Neural progenitor cell (in vitro differentiated cells): ENCODE measurements around the gene TLCD5. TPM values are rescaled to one million over a fixed set of nuclear protein-coding genes. Genes with fewer than 3 reads are reported as not detected.
A peak's percentile ranks its signal among the peaks of the same experiment; 100 is the strongest.

ENCODE experiments used
- DNase-seq: peaks from one replicate; pipeline ENCODE4 v3.0.0-alpha.2; 2016; ENCODE audit warnings: low spot score
- H2AFZ ChIP-seq: fragments of 200-600 bp; sonication (generic); replicated peaks from 2 replicates; pipeline ENCODE4 v1.6.1; 2016; ENCODE audit warnings: antibody characterized with exemption
- H3F3A ChIP-seq: fragments of 200-600 bp; sonication (generic); 2 replicates; pipeline ENCODE4 v1.6.1; 2016; ENCODE audit warnings: antibody characterized with exemption, low read depth
- H3K27ac ChIP-seq: fragments of 200-600 bp; sonication (generic); 2 replicates; pipeline ENCODE4 v1.5.1; 2016; ENCODE audit warnings: mild to moderate bottlenecking
- H3K27me3 ChIP-seq: fragments of 200-600 bp; sonication (generic); 2 replicates; pipeline ENCODE4 v1.6.1; 2016; ENCODE audit warnings: mild to moderate bottlenecking, moderate library complexity
- H3K36me3 ChIP-seq: fragments of 200-600 bp; sonication (generic); 2 replicates; pipeline ENCODE4 v1.5.1; 2016
- H3K4me1 ChIP-seq: fragments of 200-600 bp; sonication (generic); 2 replicates; pipeline ENCODE4 v1.6.1; 2016; ENCODE audit warnings: mixed run types
- H3K4me2 ChIP-seq: fragments of 200-600 bp; sonication (generic); 2 replicates; pipeline ENCODE4 v1.6.1; 2016
- H3K4me3 ChIP-seq: fragments of 200-600 bp; sonication (generic); 2 replicates; pipeline ENCODE4 v1.5.1; 2016
- H3K79me2 ChIP-seq: fragments of 200-600 bp; sonication (generic); 2 replicates; pipeline ENCODE4 v1.6.1; 2016; ENCODE audit warnings: low read depth
- H3K9ac ChIP-seq: fragments of 200-600 bp; sonication (generic); 2 replicates; pipeline ENCODE4 v1.6.1; 2016
- H3K9me3 ChIP-seq: fragments of 200-600 bp; sonication (generic); 2 replicates; pipeline ENCODE4 v1.5.1; 2016; ENCODE audit warnings: low read depth
- H4K20me1 ChIP-seq: fragments of 200-600 bp; sonication (generic); 2 replicates; pipeline ENCODE4 v1.6.1; 2016; ENCODE audit warnings: low read depth
- H3K27ac Mint-ChIP-seq: 3 replicates; pipeline ENCODE4 v1.8.0; 2021; ENCODE audit warnings: mixed read lengths
- H3K27me3 Mint-ChIP-seq: 2 replicates; pipeline ENCODE4 v1.8.0; 2022; ENCODE audit warnings: low read depth, mild to moderate bottlenecking, inconsistent platforms, moderate library complexity, mixed read lengths; ENCODE audit not compliant: insufficient read depth
- H3K36me3 Mint-ChIP-seq: 3 replicates; pipeline ENCODE4 v1.8.0; 2021; ENCODE audit warnings: mixed read lengths
- H3K4me1 Mint-ChIP-seq: 3 replicates; pipeline ENCODE4 v1.8.0; 2021; ENCODE audit warnings: mixed read lengths
- H3K4me3 Mint-ChIP-seq: 3 replicates; pipeline ENCODE4 v1.8.0; 2021; ENCODE audit warnings: mild to moderate bottlenecking, moderate library complexity, mixed read lengths
- H3K9me3 Mint-ChIP-seq: 3 replicates; pipeline ENCODE4 v1.8.0; 2020; ENCODE audit warnings: mixed read lengths
- EZH2 ChIP-seq: fragments of 200-600 bp; sonication (generic); IDR thresholded peaks from 2 replicates; pipeline ENCODE4 v1.6.1; 2017; ENCODE audit warnings: antibody characterized with exemption, mild to moderate bottlenecking, moderate library complexity
- EZH2phosphoT487 ChIP-seq: fragments of 200-600 bp; sonication (generic); IDR thresholded peaks from 2 replicates; pipeline ENCODE4 v1.6.1; 2017; ENCODE audit warnings: antibody characterized with exemption
- total RNA-seq: library from RNA; depleted of rRNA; stranded (reverse); fragments of >200 nt; gene quantifications from 2 replicates; pipeline ENCODE4 v1.2.3, GENCODE V29; 2015; ENCODE audit warnings: low replicate concordance
- TF ChIP-seq, protein P1 (sequence below): fragments of 200-600 bp; sonication (generic); IDR thresholded peaks from 2 replicates; pipeline ENCODE4 v1.5.1; 2017; ENCODE audit warnings: antibody characterized with exemption, mild to moderate bottlenecking

TLCD5 gene
- total RNA-seq, 1 donor from 2014 or later: 32.2 TPM

DNA sequence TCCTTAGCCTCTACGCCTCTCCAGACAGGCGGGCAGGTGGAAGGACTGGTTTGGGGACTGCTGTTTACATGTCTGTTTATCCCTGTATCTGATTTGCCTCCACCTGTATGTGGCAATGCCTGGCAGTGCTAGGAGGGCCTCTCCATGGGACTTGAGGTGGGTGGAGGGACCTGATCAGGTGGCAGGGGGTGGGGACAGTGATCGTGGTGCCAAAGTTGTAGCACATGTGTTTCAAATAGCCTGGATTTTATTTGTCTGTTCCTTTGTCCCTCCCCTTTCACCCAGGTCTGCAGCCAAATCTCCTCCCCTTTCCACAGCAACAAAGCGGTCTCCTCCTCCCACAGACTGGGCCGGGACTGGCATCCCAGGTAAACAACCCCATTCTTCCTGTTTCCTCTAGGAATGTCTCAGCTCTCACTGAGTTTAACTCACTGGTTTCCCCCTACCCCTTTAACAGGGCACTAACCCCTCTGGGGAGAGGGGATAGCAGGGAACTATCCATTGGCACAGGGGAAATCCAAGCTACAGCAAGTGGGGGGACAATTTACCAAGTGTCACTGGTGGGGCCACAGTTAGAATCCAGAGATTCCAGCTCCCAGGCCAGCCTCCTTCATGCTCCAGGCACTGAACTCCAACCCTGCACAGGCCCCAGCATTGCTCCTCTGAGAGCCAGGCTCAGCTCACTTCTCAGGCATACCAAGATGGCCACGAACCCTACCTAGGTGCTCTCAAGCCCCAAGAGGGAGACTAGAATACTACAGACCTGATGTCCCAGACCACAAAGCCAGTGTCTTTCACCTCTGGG lies 22.9 kb upstream of the TLCD5 start:
- Mint-ChIP-seq H3K9me3 (no peaks in the 10 kb centered on the region), H3K4me1 (peaks cover 12% of the 10 kb centered on the region), H3K36me3 (no peaks in the 10 kb centered on the region), H3K27me3 (peaks cover 10% of the 10 kb centered on the region), H3K4me3 (no peak overlapping the region), H3K27ac (peak overlapping the region; percentile 42)
- Histone ChIP-seq H3K4me3 (no peak overlapping the region), H3K4me1 (peaks cover 5% of the 10 kb centered on the region), H3K27me3 (no peaks in the 10 kb centered on the region), H3K27ac (no peak overlapping the region), H3K79me2 (no peaks in the 10 kb centered on the region), H3F3A (no peaks in the 10 kb centered on the region), H3K36me3 (no peaks in the 10 kb centered on the region), H3K4me2 (no peak overlapping the region), H4K20me1 (no peaks in the 10 kb centered on the region), H2AFZ (no peak overlapping the region), H3K9me3 (no peaks in the 10 kb centered on the region), H3K9ac (no peak overlapping the region)
- TF ChIP-seq EZH2 (no peak), EZH2phosphoT487 (no peak)
- TF ChIP-seq, protein P1, sequence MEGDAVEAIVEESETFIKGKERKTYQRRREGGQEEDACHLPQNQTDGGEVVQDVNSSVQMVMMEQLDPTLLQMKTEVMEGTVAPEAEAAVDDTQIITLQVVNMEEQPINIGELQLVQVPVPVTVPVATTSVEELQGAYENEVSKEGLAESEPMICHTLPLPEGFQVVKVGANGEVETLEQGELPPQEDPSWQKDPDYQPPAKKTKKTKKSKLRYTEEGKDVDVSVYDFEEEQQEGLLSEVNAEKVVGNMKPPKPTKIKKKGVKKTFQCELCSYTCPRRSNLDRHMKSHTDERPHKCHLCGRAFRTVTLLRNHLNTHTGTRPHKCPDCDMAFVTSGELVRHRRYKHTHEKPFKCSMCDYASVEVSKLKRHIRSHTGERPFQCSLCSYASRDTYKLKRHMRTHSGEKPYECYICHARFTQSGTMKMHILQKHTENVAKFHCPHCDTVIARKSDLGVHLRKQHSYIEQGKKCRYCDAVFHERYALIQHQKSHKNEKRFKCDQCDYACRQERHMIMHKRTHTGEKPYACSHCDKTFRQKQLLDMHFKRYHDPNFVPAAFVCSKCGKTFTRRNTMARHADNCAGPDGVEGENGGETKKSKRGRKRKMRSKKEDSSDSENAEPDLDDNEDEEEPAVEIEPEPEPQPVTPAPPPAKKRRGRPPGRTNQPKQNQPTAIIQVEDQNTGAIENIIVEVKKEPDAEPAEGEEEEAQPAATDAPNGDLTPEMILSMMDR: no peak
- DNase-seq: no peak

DNA sequence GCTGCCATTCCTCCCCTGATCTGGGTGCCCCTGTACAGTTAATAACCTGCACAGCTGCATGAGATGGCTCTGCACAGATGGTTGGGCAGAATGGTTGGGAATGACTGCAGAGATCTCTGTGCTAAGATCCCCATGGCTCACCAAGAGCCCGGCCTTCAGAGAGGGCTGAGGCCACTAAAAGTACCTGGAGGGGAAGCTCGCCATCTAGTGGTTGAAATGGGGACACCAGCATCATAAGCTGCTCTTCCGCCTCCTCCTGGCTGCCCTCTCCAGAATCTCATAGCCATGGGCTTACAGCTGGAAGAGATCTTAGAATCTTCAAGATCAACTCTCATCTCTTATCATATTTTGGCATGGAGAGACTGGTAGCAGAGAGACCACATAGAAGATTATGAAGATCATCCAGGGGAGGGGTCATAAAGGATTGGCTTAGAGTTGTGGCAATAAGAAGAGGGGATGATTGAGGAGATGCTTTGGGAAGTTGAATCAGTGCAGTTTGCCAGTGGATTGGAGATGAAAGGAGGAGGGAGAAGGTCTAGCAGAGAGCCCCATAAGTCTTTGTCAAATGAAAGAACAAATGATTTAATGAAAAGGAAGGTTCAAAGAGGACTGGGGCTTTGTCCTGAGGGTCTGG lies 22.0 kb upstream of the TLCD5 start:
- H3K27me3 Mint-ChIP-seq: peaks cover 10% of the 10 kb centered on the region

DNA sequence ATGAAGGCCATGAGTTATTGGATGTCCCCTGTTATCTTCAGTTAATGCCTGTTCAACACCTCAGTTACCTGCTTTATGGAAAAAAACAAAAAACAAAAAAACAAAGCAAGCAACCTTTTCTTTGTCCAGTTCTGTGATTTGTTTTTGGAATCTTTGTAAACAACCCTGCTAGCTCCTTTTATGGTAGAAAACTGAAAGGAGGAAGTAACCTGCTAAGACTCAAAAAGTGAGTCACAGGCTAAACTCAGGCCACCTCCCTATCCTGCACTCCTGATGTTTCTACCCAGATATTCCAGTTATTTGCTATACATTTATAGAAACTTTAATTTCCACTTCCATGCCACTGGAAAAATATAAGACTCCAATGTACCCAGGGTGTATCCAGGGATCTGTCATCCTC lies 20.6 kb upstream of the TLCD5 start:
- H3K79me2 ChIP-seq: no peaks in the 10 kb centered on the region
- H3K4me2 ChIP-seq: no peak overlapping the region
- DNase-seq: no peak
- TF ChIP-seq, protein P1: no peak
- TF ChIP-seq EZH2: no peak
- no peak for TF ChIP-seq EZH2phosphoT487
- no peaks in the 10 kb centered on the region for H3K9me3 Mint-ChIP-seq
- no peak overlapping the region for H3K27ac Mint-ChIP-seq
- H3K9me3 ChIP-seq: no peaks in the 10 kb centered on the region
- H3K4me3 ChIP-seq: no peak overlapping the region
- H3K4me3 Mint-ChIP-seq: no peak overlapping the region
- peaks cover 11% of the 10 kb centered on the region for H3K4me1 ChIP-seq
- no peak overlapping the region for H3K27ac ChIP-seq
- no peak overlapping the region for H3K9ac ChIP-seq
- H3K4me1 Mint-ChIP-seq: peaks cover 11% of the 10 kb centered on the region
- H3K36me3 Mint-ChIP-seq: no peaks in the 10 kb centered on the region
- no peaks in the 10 kb centered on the region for H4K20me1 ChIP-seq
- H2AFZ ChIP-seq: no peak overlapping the region
- H3F3A ChIP-seq: no peaks in the 10 kb centered on the region
- H3K27me3 ChIP-seq: no peaks in the 10 kb centered on the region
- peaks cover 7% of the 10 kb centered on the region for H3K27me3 Mint-ChIP-seq
- H3K36me3 ChIP-seq: no peaks in the 10 kb centered on the region

More for the DNA sequence above, 22.0 kb upstream of the TLCD5 start:
- no peaks in the 10 kb centered on the region for H3K9me3 Mint-ChIP-seq
- H3K4me1 ChIP-seq: peaks cover 12% of the 10 kb centered on the region
- peak; percentile 87 for DNase-seq
- no peaks in the 10 kb centered on the region for H3K36me3 ChIP-seq
- no peak overlapping the region for H3K4me3 ChIP-seq
- H2AFZ ChIP-seq: no peak overlapping the region
- H3K9me3 ChIP-seq: no peaks in the 10 kb centered on the region
- H3K79me2 ChIP-seq: no peaks in the 10 kb centered on the region
- no peak overlapping the region for H3K4me3 Mint-ChIP-seq
- no peak overlapping the region for H3K9ac ChIP-seq
- no peak overlapping the region for H3K4me2 ChIP-seq
- no peaks in the 10 kb centered on the region for H3K36me3 Mint-ChIP-seq
- no peaks in the 10 kb centered on the region for H3K27me3 ChIP-seq
- no peak overlapping the region for H3K27ac Mint-ChIP-seq
- no peak overlapping the region for H3K27ac ChIP-seq
- peaks cover 12% of the 10 kb centered on the region for H3K4me1 Mint-ChIP-seq
- TF ChIP-seq EZH2: no peak
- TF ChIP-seq, protein P1: peak; percentile 96
- H3F3A ChIP-seq: no peaks in the 10 kb centered on the region
- H4K20me1 ChIP-seq: no peaks in the 10 kb centered on the region
